HG03066 (cell line): Measurements from ENCODE around the gene UBE2B.
"Not testable (repeated sequence)": the region's sequence is repeated elsewhere in the genome, so short reads cannot be mapped to it uniquely, and the experiment has no call there.

Experiments used
- ATAC-seq: cut with Tn5 transposase; IDR thresholded peaks from one replicate; pipeline ENCODE4 v1.9.1; 2021; ENCODE audit warnings: low read depth; ENCODE audit not compliant: unreplicated experiment

Gene UBE2B

DNA sequence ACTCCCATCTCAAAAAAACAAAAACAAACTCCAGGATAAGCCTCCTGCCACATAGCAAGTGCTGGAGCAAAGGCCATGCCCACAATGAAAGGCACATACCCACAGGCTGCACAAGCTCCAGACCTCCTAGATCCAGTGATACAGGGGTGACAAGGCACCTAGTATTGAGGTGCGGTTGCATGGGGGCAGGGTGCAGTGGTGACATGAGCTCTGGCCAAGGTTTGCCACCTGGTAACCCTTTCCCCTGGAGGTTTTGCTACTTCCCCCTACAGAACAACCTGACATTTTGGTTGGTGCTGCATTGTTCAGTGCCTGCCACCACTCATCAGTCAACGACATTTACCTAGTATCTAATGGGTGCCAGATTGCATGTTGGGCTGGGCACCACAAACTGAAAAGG is 25.8 kb downstream of the UBE2B start:
- no peak for ATAC-seq

DNA sequence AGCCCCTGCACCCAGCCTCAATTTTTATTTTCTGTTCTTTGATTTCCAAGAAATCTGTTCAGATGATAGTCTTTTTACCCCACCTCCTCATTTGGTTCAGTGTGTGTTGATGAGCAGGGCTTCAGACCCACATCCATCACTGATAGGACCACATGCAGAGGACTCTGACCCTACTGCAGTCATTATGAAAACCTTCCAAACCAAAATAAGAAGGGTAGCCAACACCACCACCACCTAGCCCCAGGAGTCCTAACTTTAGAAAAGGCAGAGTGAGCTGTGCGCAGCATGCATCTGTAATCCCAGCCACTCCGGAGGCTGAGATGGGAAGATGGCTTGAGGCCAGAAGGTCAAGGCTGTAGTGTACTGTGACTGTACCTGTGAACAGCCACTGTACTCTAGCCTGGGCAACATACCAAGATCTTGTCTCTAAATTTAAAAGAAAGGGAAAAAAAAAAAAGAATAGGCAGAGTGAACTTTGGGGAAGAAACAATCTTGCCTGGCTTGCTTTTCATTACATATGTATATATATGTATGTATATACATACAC is 27.3 kb downstream of the UBE2B start:
- no peak for ATAC-seq

DNA sequence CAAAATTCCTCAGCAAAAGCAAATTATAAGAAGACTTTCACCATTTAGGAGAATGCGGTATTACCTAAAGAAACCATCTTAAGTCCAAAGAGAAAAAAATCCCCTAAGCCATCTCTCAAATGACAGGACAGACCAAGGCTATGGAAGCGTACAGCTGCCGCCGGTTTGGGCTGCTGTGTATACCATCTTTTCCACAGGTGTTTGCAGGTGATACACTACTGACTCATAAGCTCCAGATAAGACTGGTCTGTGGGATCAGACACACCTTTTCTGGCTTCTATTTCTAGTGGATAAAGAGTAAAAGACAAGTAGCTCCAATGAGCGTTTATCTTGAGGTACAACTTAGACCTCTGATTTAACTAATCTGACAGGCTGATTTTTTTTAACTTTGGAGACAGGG is 32.6 kb downstream of the UBE2B start:
- ATAC-seq, result no peak

DNA sequence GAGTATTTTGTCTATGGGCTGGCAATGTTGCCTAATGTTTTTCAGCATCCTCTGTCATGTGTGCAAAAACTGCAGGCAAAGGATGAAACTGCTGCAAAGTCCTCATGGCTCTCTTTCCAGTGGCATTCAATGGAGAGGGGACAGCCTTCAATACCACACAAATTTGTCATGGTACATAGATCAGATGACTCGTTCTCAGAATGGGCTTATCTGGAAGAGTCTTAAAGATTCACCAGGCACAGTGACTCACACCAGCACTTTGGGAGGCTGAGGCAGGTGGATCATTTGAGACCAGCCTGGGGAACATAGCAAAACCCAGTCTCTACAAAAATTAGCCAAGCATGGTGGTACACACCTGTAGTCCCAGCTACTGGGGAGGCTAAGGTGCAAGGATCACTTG is 35.0 kb downstream of the UBE2B start:
- ATAC-seq, result no peak

GRCh38 chr5:134409321-134409720 is 38.0 kb downstream of the UBE2B start:
- no peak for ATAC-seq

- no peak for ATAC-seq
Observed at GRCh38 chr5:134410822-134411221, 39.5 kb downstream of the UBE2B start.

DNA sequence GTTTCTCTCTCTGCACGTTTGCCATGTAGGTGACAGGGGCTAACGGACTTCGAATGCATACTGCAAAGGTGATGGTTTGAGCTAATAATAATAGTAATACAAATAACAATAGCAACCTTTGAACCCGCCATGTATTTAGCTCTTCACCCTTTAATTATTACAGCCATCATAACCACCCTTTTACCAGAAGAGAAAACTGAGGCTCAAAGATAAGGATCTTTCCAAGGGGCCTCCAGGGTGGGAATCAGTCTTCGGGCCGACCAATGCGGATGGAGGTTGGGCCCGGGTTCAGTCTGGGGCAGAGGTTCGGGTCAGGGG is 39.8 kb downstream of the UBE2B start:
- no peak for ATAC-seq

DNA sequence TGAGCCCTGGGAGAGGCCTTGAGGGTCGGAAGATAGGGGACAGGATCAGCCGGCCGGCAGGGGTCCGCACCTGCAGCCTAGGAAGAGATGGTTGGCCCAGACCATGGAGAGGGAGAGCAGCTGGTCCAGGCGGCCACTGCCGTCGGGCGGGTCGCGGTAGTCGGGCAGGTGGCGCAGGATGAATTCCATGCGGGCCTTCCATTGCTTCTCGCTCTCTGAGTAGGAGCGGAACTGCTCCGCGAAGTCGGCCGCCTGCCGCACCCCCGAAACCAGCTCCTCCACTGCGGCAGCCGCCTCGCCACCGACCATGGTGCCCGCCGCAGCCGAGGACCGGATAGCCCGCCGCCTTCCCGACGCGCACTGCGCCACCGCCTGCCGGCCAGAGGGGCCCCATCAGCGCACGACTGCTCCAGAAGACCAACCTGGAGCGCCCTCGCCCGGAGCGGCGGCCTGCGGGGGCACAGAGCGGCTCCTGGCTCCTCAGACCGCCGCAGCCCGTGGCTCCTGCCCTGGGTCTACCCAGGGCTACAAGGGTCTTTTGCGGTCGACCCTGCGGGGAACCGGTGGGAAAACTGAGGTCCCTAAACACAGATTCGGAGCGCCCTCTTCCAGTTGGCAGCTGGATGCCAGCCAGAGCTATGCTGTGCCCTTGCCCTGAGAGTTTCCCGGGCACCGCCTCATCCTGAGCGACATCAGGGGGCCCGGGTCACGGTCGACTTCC is 40.3 kb downstream of the UBE2B start, which contains the start of gene CDKN2AIPNL:
Gene CDKN2AIPNL (minus strand): TSS at position 336 of the 721 bp plus-strand sequence. CDS start 27 bp downstream, at position 309.
- peak; percentile 96 for ATAC-seq

- ATAC-seq, result no peak
Observed at GRCh38 chr5:134413046-134413445, 41.7 kb downstream of the UBE2B start.

GRCh38 chr5:134417707-134418106 is 46.3 kb downstream of the UBE2B start:
- ATAC-seq, result no peak

GRCh38 chr5:134418958-134419357 is 47.6 kb downstream of the UBE2B start:
- no peak for ATAC-seq

- ATAC-seq, result no peak
Observed at GRCh38 chr5:134420343-134420742, 49.0 kb downstream of the UBE2B start.

DNA sequence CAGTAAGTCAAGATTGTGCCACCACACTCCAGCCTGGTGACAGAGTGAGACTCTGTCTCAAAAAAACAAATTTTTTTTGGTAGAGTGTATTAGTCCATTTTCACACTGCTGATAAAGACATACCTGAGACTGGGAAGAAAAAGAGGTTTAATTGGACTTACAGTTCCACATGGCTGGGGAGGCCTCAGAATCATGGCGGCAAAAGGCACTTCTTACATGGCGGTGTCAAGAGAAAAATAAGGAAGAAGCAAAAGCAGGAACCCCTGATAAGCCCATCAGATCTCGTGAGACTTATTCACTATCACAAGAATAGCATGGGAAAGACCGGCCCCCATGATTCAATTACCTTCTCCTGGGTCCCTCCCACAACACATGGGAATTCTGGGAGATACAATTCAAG is 49.7 kb downstream of the UBE2B start:
- not testable (repeated sequence) for ATAC-seq

DNA sequence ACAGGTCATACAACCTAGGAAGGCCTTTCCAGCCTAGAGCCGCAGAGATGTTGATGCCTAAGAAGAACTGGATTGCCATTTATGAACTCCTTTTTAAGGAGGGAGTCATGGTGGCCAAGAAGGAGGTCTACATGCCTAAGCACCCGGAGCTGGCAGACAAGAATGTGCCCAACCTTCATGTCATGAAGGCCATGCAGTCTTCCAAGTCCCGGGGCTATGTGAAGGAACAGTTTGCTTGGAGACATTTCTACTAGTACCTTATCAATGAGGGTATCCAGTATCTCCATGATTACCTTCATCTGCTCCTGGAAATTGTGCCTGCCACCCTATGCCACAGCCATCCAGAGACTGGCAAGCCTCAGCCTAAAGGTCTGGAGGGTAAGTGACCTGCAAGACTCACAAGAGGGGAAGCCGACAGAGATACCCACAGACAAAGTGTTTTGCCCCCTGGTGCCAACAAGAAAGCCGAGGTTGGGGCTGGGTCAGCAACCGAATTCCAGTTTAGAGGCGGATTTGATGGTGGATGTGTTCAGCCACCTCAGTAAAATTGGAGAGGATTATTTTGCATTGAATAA is 51.5 kb downstream of the UBE2B start:
- ATAC-seq, result no peak

- no peak for ATAC-seq
Observed at GRCh38 chr5:134423376-134423775, 52.0 kb downstream of the UBE2B start.

DNA sequence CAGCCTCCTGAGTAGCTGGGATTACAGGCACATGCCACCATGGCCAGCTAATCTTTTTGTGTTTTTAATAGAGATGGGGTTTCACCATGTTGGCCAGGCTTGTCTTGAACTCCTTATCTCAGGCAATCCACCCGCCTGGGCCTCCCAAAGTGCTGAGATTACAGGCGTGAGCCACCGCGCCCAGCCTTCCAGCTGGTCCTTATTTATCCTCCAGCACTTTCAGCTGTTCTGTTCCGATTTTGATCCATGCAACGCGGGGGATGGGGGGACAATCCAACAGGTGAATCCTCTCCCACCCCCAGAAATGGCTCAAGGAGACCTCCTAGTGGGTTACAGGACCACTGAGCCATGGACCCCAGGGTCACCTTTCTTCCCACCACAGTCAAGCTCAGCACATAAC is 55.0 kb downstream of the UBE2B start:
- ATAC-seq, result no peak

GRCh38 chr5:134427540-134428041 is 56.2 kb downstream of the UBE2B start:
- no peak for ATAC-seq

- ATAC-seq, result no peak
Observed at GRCh38 chr5:134430001-134430569, 58.7 kb downstream of the UBE2B start.

- ATAC-seq, result no peak
Observed at GRCh38 chr5:134432174-134432573, 60.8 kb downstream of the UBE2B start.

GRCh38 chr5:134432677-134433359 is 61.4 kb downstream of the UBE2B start:
- no peak for ATAC-seq

GRCh38 chr5:134435560-134435959 is 64.2 kb downstream of the UBE2B start:
- no peak for ATAC-seq
